GM19035 (cell line): Measurements from ENCODE around the gene KDM2B.
A peak's percentile ranks its signal among the peaks of the same experiment; 100 is the strongest.

Experiments used
- ATAC-seq: cut with Tn5 transposase; IDR thresholded peaks from one replicate; pipeline ENCODE4 v1.9.1; 2021; ENCODE audit not compliant: unreplicated experiment

KDM2B gene

GRCh38 chr12:121532503-121533393 lies 48.1 kb downstream of the KDM2B start:
- ATAC-seq: no peak

- no peak for ATAC-seq
Observed at GRCh38 chr12:121531356-121531750, 49.5 kb downstream of the KDM2B start.

- no peak for ATAC-seq
Observed at GRCh38 chr12:121530600-121531355, 50.0 kb downstream of the KDM2B start.

- ATAC-seq: no peak
Observed at GRCh38 chr12:121529184-121529583, 51.6 kb downstream of the KDM2B start.

- ATAC-seq: no peak
Observed at GRCh38 chr12:121525411-121525810, 55.4 kb downstream of the KDM2B start.

GRCh38 chr12:121524196-121524916 lies 56.5 kb downstream of the KDM2B start:
- no peak for ATAC-seq

- ATAC-seq: peak; percentile 61
Observed at GRCh38 chr12:121523741-121524140, 57.1 kb downstream of the KDM2B start.

- ATAC-seq: peak; percentile 44
Observed at GRCh38 chr12:121522971-121523370, 57.9 kb downstream of the KDM2B start.

- ATAC-seq: no peak
Observed at GRCh38 chr12:121520586-121521086, 60.2 kb downstream of the KDM2B start.

GRCh38 chr12:121520119-121520518 lies 60.7 kb downstream of the KDM2B start:
- ATAC-seq: no peak

GRCh38 chr12:121519227-121519626 lies 61.6 kb downstream of the KDM2B start:
- ATAC-seq: no peak

GRCh38 chr12:121518656-121519055 lies 62.2 kb downstream of the KDM2B start:
- ATAC-seq: no peak

GRCh38 chr12:121516437-121517011 lies 64.3 kb downstream of the KDM2B start:
- ATAC-seq: no peak

- no peak for ATAC-seq
Observed at GRCh38 chr12:121515615-121516014, 65.2 kb downstream of the KDM2B start.

GRCh38 chr12:121514184-121514742 lies 66.6 kb downstream of the KDM2B start:
- peak; percentile 50 for ATAC-seq

- ATAC-seq: peak; percentile 76
Observed at GRCh38 chr12:121513464-121514183, 67.2 kb downstream of the KDM2B start.

- ATAC-seq: no peak
Observed at GRCh38 chr12:121512561-121512960, 68.3 kb downstream of the KDM2B start.

- ATAC-seq: no peak
Observed at GRCh38 chr12:121511916-121512315, 68.9 kb downstream of the KDM2B start.

GRCh38 chr12:121509339-121509738 lies 71.5 kb downstream of the KDM2B start:
- ATAC-seq: no peak

GRCh38 chr12:121508533-121508932 lies 72.3 kb downstream of the KDM2B start:
- ATAC-seq: no peak
